HepG2 (cell line): ENCODE data around the gene TMEM204. TPM values are rescaled to one million over a fixed set of nuclear protein-coding genes. Genes with fewer than 3 reads are reported as not detected.

ENCODE experiments used
- ATAC-seq: fragments of 200-7000 bp; cut with Tn5 transposase; 3 replicates; pipeline ENCODE4 v1.9.1; 2020; ENCODE audit warnings: mild to moderate bottlenecking, moderate library complexity
- BruUV-seq: library from RNA; stranded (reverse); fragments of 400-500 nt; replicated peaks from 2 replicates; lab custom pipeline; 2021; lab: Mats Ljungman, UMichigan
- CTCF ChIA-PET: fragments of 300-600 bp; formaldehyde crosslinking; extraction: SDS; loops from one replicate; lab custom pipeline; 2021; ENCODE audit warnings: low total read pairs, inconsistent platforms, low intra/inter-chr PET ratio; lab: Yijun Ruan, JAX
- POLR2A ChIA-PET: fragments of 350-600 bp; sonication (Branson Sonifier 250); formaldehyde crosslinking; loops from one replicate; lab custom pipeline; 2020; ENCODE audit warnings: antibody characterized with exemption, inconsistent platforms; lab: Yijun Ruan, JAX
- DNase-seq: peaks from one replicate; pipeline ENCODE4 v3.0.0-alpha.2; 2015; ENCODE audit warnings: low spot score
- FAIRE-seq: peaks from 3 replicates; lab custom pipeline; 2011; peaks lifted over from hg19 to GRCh38; lab: Jason Lieb, UNC
- H2AFZ ChIP-seq: one replicate; pipeline ENCODE4 v1.6.1; 2011; ENCODE audit warnings: low read length, inconsistent platforms
- H3K27ac ChIP-seq: fragments of 300-600 bp; 3 replicates; pipeline ENCODE4 v1.8.0; 2011; ENCODE audit warnings: mixed run types, mild to moderate bottlenecking, mixed read lengths, low read length, inconsistent platforms; ENCODE audit not compliant: insufficient read depth; ENCODE audit errors: extremely low read length
- H3K27me3 ChIP-seq, 2 experiments: fragments of 200-600 bp in 1 of 2; 2 replicates in 1 of 2; 3 replicates in 1 of 2; pipeline versions ENCODE4 v1.6.0 to v1.8.0; 2011; ENCODE audit warnings: low read length in 2 of 2, mild to moderate bottlenecking in 2 of 2, moderate library complexity in 2 of 2, inconsistent platforms in 1 of 2; ENCODE audit not compliant: insufficient read depth in 2 of 2, control insufficient read depth in 1 of 2
- H3K36me3 ChIP-seq, 2 experiments: fragments of 200-600 bp in 1 of 2; replicated peaks in 1 of 2; 2 replicates in 1 of 2; 3 replicates in 1 of 2; pipeline versions ENCODE4 v1.5.1 to v1.8.0; 2011; ENCODE audit warnings: low read length in 2 of 2, inconsistent platforms in 1 of 2; ENCODE audit not compliant: insufficient read depth in 2 of 2, control insufficient read depth in 1 of 2
- H3K4me1 ChIP-seq: 2 replicates; pipeline ENCODE4 v1.5.1; 2012; ENCODE audit warnings: low read length, inconsistent platforms; ENCODE audit not compliant: insufficient read depth
- H3K4me2 ChIP-seq: 2 replicates; pipeline ENCODE4 v1.6.0; 2011; ENCODE audit warnings: low read depth, low read length, inconsistent platforms
- H3K4me3 ChIP-seq, 3 experiments: fragments of 200-600 bp in 1 of 3; sonication (generic), shearing (Covaris generic) in 1 of 3; replicated peaks in 1 of 3; 2 replicates each; pipeline ENCODE4 v1.5.1; 2011 to 2016; ENCODE audit warnings: low read length in 3 of 3, inconsistent platforms in 2 of 3, low read depth in 2 of 3, mild to moderate bottlenecking in 2 of 3, control low read depth in 1 of 3, mixed read lengths in 1 of 3; ENCODE audit not compliant: insufficient read depth in 1 of 3
- H3K79me2 ChIP-seq: one replicate; pipeline ENCODE4 v1.6.1; 2011; ENCODE audit warnings: low read length, inconsistent platforms; ENCODE audit not compliant: insufficient read depth
- H3K9ac ChIP-seq: 2 replicates; pipeline ENCODE4 v1.6.0; 2011; ENCODE audit warnings: mild to moderate bottlenecking, low read depth, low read length, inconsistent platforms; ENCODE audit not compliant: insufficient read depth
- H3K9me3 ChIP-seq: 2 replicates; pipeline ENCODE4 v1.5.1; 2012; ENCODE audit warnings: mild to moderate bottlenecking, low read length
- H4K20me1 ChIP-seq: 2 replicates; pipeline ENCODE4 v1.6.0; 2011; ENCODE audit warnings: inconsistent platforms, mild to moderate bottlenecking, low read length, moderate library complexity; ENCODE audit not compliant: insufficient read depth
- ARNT ChIP-seq: fragments of 450-650 bp; IDR thresholded peaks from 2 replicates; pipeline ENCODE4 v1.6.1; 2017
- CEBPB ChIP-seq: IDR thresholded peaks from 2 replicates; pipeline ENCODE4 v1.6.1; 2011; ENCODE audit warnings: low read depth, low read length, improper control_type of control experiment, borderline replicate concordance
- HNRNPUL1 ChIP-seq: fragments of 200-400 bp; formaldehyde crosslinking; IDR thresholded peaks from 2 replicates; pipeline ENCODE4 v1.6.1; 2017; ENCODE audit warnings: low read depth, mild to moderate bottlenecking, low read length, moderate library complexity
- NFIB ChIP-seq: sonication (generic); formaldehyde crosslinking; IDR thresholded peaks from 2 replicates; pipeline ENCODE4 v1.9.0; 2021; ENCODE audit warnings: missing genetic modification reagents, mild to moderate bottlenecking, borderline replicate concordance
- NFIC ChIP-seq: IDR thresholded peaks from 2 replicates; pipeline ENCODE4 v1.6.1; 2012; ENCODE audit warnings: mild to moderate bottlenecking, low read length, inconsistent platforms
- SMAD3 ChIP-seq: sonication (generic); formaldehyde crosslinking; IDR thresholded peaks from 2 replicates; pipeline ENCODE4 v1.4.0; 2020; ENCODE audit warnings: missing genetic modification reagents
- TFDP2 ChIP-seq: sonication (generic); formaldehyde crosslinking; IDR thresholded peaks from 2 replicates; pipeline ENCODE4 v1.4.0; 2020; ENCODE audit warnings: missing genetic modification reagents
- YEATS4 ChIP-seq: sonication (generic); formaldehyde crosslinking; IDR thresholded peaks from 2 replicates; pipeline ENCODE4 v1.4.0; 2020; ENCODE audit warnings: missing genetic modification reagents, borderline replicate concordance
- ZNF251 ChIP-seq: sonication (generic); formaldehyde crosslinking; IDR thresholded peaks from 2 replicates; pipeline ENCODE4 v1.9.0; 2021; ENCODE audit warnings: mild to moderate bottlenecking, missing genetic modification reagents
- ZNF713 ChIP-seq: sonication (generic); formaldehyde crosslinking; IDR thresholded peaks from 2 replicates; pipeline ENCODE4 v1.4.0; 2020; ENCODE audit warnings: mild to moderate bottlenecking, missing genetic modification reagents
- ZNF75D ChIP-seq: sonication (generic); formaldehyde crosslinking; IDR thresholded peaks from 2 replicates; pipeline ENCODE4 v1.8.1; 2023; ENCODE audit warnings: missing genetic modification reagents, mild to moderate bottlenecking, borderline replicate concordance
- WGBS: methylation state at CpG from one replicate; pipeline ENCODE4 v1.1.6; 2017; ENCODE audit warnings: low lambda C conversion rate; 5-methylcytosine and 5-hydroxymethylcytosine counted together
- in situ Hi-C: cut with HindIII; loops from 2 replicates; pipeline ENCODE4 v1.10.0; 2017; ENCODE audit warnings: low pct_unique_long_range_greater_than_20kb; ENCODE audit not compliant: extremely low pct_ligation_motif_present
- intact Hi-C: fragments of 100-400 bp; cut with micrococcal nuclease; formaldehyde crosslinking; loops from one replicate; pipeline ENCODE4 v1.10.0; 2022; ENCODE audit not compliant: unreplicated experiment
- polyA plus RNA-seq, 8 experiments: library from polyadenylated mRNA; depleted of rRNA in 3 of 8; stranded (reverse) in 7 of 8; unstranded in 1 of 8; fragments of >200 nt; fragmentation: Illumina TruSeq in 4 of 8; extraction: Trizol in 4 of 8; gene quantifications; 2 replicates each; pipeline versions ENCODE4 v1.2.1 to v1.2.3, GENCODE V29; 2011 to 2016; ENCODE audit warnings: low read depth in 4 of 8, missing spikeins in 1 of 8, mixed read lengths in 1 of 8; ENCODE audit not compliant: insufficient read depth in 1 of 8
- total RNA-seq, 5 experiments: library from RNA; depleted of rRNA; stranded (reverse); fragments of >200 nt; fragmentation: Illumina TruSeq; extraction: Trizol; gene quantifications; 2 replicates each; pipeline ENCODE4 v1.2.3, GENCODE V29; 2016; ENCODE audit warnings: low read depth in 1 of 5
- TF ChIP-seq, protein P1 (sequence below): sonication (generic); formaldehyde crosslinking; IDR thresholded peaks from 2 replicates; pipeline ENCODE4 v1.4.0; 2020; ENCODE audit warnings: missing genetic modification reagents
- TF ChIP-seq, protein P2 (sequence below): sonication (generic); formaldehyde crosslinking; IDR thresholded peaks from 2 replicates; pipeline ENCODE4 v1.4.0; 2020; ENCODE audit warnings: missing genetic modification reagents

The TMEM204 gene
- total and polyA plus RNA-seq, 2 of the 13 experiments (the other 11 are each of a cell fraction or from before 2014, with no cell fraction given) = not detected

DNA sequence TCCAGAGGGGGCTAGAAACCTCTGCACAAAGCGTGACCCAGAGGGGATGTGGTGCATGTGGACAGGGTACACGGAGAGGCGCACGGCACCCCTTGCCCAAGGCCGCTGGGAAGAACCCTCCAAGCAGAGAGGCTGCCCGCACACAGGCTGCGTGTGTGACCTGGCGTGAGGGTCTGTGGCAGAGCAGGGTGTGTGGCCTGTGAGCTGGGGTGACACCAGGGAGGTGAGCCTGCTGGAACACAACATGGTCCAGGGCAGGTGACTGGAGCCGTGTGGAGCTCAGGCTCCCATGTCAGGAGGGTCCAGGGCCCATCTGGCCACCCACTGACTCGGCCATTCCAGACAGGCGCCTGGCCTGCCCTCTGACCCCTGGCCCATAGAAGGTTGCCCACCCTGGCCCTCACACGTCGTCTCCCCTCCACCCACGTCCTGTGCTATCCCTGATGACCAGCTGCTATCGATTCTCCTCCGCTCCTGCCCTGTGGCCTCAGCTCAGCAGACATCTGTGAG is 14.8 kb upstream of the TMEM204 start:
- DNase-seq (no peak), ATAC-seq (peak; percentile 30), FAIRE-seq (no peak)
- Histone ChIP-seq H3K4me1 (no peaks in the 10 kb centered on the region), H3K36me3 (peaks cover 0 to 1% of the 10 kb centered on the region in 2 experiments; a peak in 1 of 5 replicates), H3K9me3 (no peaks in the 10 kb centered on the region), H3K4me3 (no peak overlapping the region), H3K4me2 (no peak overlapping the region), H3K79me2 (no peaks in the 10 kb centered on the region), H3K9ac (no peak overlapping the region), H3K27me3 (no peaks in the 10 kb centered on the region), H2AFZ (no peak overlapping the region), H3K27ac (no peak overlapping the region), H4K20me1 (no peaks in the 10 kb centered on the region)
- intact Hi-C loops (no loop called here), in situ Hi-C loops (no loop called here)
- 95% methylated on average over 10 of the region's 16 CpGs for WGBS
- no TSS peak for BruUV-seq
- CTCF ChIA-PET = no interaction called here
- no peak for TF ChIP-seq NFIC
- no peak for TF ChIP-seq NFIB (CRISPR knock-in tag)
- no peak for TF ChIP-seq TFDP2 (CRISPR knock-in tag)
- TF ChIP-seq SMAD3 = no peak
- no peak for TF ChIP-seq ZNF75D (CRISPR knock-in tag)
- no peak for TF ChIP-seq ARNT
- no peak for TF ChIP-seq ZNF713
- no peak for TF ChIP-seq HNRNPUL1
- POLR2A ChIA-PET = no interaction called here

GRCh38 chr16:1519831-1520230 is 13.6 kb upstream of the TMEM204 start:
- POLR2A ChIA-PET = no interaction called here
- H3K27me3 ChIP-seq = no peaks in the 10 kb centered on the region
- CTCF ChIA-PET = no interaction called here
- H4K20me1 ChIP-seq = no peaks in the 10 kb centered on the region
- FAIRE-seq (no peak), ATAC-seq (no peak), DNase-seq (no peak)
- H3K79me2 ChIP-seq = no peaks in the 10 kb centered on the region
- TF ChIP-seq ZNF251 (CRISPR knock-in tag) (no peak), CEBPB (no peak), YEATS4 (no peak)
- TF ChIP-seq, protein P1, sequence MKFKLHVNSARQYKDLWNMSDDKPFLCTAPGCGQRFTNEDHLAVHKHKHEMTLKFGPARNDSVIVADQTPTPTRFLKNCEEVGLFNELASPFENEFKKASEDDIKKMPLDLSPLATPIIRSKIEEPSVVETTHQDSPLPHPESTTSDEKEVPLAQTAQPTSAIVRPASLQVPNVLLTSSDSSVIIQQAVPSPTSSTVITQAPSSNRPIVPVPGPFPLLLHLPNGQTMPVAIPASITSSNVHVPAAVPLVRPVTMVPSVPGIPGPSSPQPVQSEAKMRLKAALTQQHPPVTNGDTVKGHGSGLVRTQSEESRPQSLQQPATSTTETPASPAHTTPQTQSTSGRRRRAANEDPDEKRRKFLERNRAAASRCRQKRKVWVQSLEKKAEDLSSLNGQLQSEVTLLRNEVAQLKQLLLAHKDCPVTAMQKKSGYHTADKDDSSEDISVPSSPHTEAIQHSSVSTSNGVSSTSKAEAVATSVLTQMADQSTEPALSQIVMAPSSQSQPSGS (CRISPR knock-in tag) = no peak
- TF ChIP-seq, protein P2, sequence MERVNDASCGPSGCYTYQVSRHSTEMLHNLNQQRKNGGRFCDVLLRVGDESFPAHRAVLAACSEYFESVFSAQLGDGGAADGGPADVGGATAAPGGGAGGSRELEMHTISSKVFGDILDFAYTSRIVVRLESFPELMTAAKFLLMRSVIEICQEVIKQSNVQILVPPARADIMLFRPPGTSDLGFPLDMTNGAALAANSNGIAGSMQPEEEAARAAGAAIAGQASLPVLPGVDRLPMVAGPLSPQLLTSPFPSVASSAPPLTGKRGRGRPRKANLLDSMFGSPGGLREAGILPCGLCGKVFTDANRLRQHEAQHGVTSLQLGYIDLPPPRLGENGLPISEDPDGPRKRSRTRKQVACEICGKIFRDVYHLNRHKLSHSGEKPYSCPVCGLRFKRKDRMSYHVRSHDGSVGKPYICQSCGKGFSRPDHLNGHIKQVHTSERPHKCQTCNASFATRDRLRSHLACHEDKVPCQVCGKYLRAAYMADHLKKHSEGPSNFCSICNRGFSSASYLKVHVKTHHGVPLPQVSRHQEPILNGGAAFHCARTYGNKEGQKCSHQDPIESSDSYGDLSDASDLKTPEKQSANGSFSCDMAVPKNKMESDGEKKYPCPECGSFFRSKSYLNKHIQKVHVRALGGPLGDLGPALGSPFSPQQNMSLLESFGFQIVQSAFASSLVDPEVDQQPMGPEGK (CRISPR knock-in tag) = no peak
- no peaks in the 10 kb centered on the region for H3K4me1 ChIP-seq
- H2AFZ ChIP-seq = no peak overlapping the region
- H3K9me3 ChIP-seq = no peaks in the 10 kb centered on the region
- in situ Hi-C loops = no loop called here
- no peak overlapping the region for H3K4me3 ChIP-seq
- H3K36me3 ChIP-seq = no peaks in the 10 kb centered on the region; a peak in 1 of 5 replicates
- H3K9ac ChIP-seq = no peak overlapping the region
- intact Hi-C loops = no loop called here
- H3K27ac ChIP-seq = no peak overlapping the region
- no TSS peak for BruUV-seq
- 93% methylated on average over 10 of the region's 17 CpGs for WGBS
- H3K4me2 ChIP-seq = no peak overlapping the region
